MCF 10A (cell line): Measurements from ENCODE around the gene MAZ. TPM values are rescaled to one million over a fixed set of nuclear protein-coding genes. Genes with fewer than 3 reads are reported as not detected.
A peak's percentile ranks its signal among the peaks of the same experiment; 100 is the strongest.

Experiments used
- BruUV-seq: library from RNA; stranded (reverse); fragments of 400-500 nt; replicated peaks from 2 replicates; lab custom pipeline; 2021; lab: Mats Ljungman, UMichigan
- CTCF ChIA-PET: fragments of 300-600 bp; sonication (Branson Sonifier 250); formaldehyde crosslinking; extraction: SDS; loops from one replicate; lab custom pipeline; 2021; ENCODE audit warnings: antibody characterized with exemption, inconsistent platforms; lab: Yijun Ruan, JAX
- POLR2A ChIA-PET: fragments of 300-600, 350-650 bp; sonication (Branson Sonifier 250); formaldehyde crosslinking; extraction: SDS; loops from one replicate; lab custom pipeline; 2020; ENCODE audit warnings: antibody characterized with exemption, inconsistent platforms; lab: Yijun Ruan, JAX
- DNase-seq: peaks from one replicate; pipeline ENCODE4 v3.0.0-alpha.2; 2018; ENCODE audit not compliant: unreplicated experiment
- H3K27ac Mint-ChIP-seq: one replicate; pipeline ENCODE4 v1.8.0; 2022; ENCODE audit warnings: mild to moderate bottlenecking, low read depth, mixed read lengths; ENCODE audit not compliant: unreplicated experiment
- H3K27me3 Mint-ChIP-seq: one replicate; pipeline ENCODE4 v1.8.0; 2022; ENCODE audit warnings: mixed read lengths; ENCODE audit not compliant: insufficient read depth, unreplicated experiment
- H3K36me3 Mint-ChIP-seq: one replicate; pipeline ENCODE4 v1.8.0; 2022; ENCODE audit warnings: mild to moderate bottlenecking, moderate library complexity, mixed read lengths; ENCODE audit not compliant: insufficient read depth, unreplicated experiment
- H3K4me1 Mint-ChIP-seq: one replicate; pipeline ENCODE4 v1.8.0; 2022; ENCODE audit warnings: mixed read lengths; ENCODE audit not compliant: insufficient read depth, unreplicated experiment
- H3K4me3 Mint-ChIP-seq: one replicate; pipeline ENCODE4 v1.8.0; 2022; ENCODE audit warnings: mild to moderate bottlenecking, moderate library complexity, mixed read lengths; ENCODE audit not compliant: unreplicated experiment
- H3K9me3 Mint-ChIP-seq: one replicate; pipeline ENCODE4 v1.8.0; 2022; ENCODE audit warnings: mixed read lengths; ENCODE audit not compliant: unreplicated experiment
- intact Hi-C: fragments of 100-400 bp; cut with micrococcal nuclease; formaldehyde crosslinking; loops from 2 replicates; pipeline ENCODE4 v1.14.1; 2022
- total RNA-seq: library from RNA; stranded (reverse); gene quantifications from 2 replicates; pipeline ENCODE4 v1.2.3, GENCODE V29; 2022
- TF ChIP-seq, protein P1 (sequence below): fragments of 200-600 bp; IDR thresholded peaks from one replicate; pipeline ENCODE4 v1.8.0; 2022; ENCODE audit warnings: antibody characterized with exemption, mild to moderate bottlenecking; ENCODE audit not compliant: unreplicated experiment

MAZ gene
- total RNA-seq, 1 experiment from 2014 or later = 185 TPM

DNA sequence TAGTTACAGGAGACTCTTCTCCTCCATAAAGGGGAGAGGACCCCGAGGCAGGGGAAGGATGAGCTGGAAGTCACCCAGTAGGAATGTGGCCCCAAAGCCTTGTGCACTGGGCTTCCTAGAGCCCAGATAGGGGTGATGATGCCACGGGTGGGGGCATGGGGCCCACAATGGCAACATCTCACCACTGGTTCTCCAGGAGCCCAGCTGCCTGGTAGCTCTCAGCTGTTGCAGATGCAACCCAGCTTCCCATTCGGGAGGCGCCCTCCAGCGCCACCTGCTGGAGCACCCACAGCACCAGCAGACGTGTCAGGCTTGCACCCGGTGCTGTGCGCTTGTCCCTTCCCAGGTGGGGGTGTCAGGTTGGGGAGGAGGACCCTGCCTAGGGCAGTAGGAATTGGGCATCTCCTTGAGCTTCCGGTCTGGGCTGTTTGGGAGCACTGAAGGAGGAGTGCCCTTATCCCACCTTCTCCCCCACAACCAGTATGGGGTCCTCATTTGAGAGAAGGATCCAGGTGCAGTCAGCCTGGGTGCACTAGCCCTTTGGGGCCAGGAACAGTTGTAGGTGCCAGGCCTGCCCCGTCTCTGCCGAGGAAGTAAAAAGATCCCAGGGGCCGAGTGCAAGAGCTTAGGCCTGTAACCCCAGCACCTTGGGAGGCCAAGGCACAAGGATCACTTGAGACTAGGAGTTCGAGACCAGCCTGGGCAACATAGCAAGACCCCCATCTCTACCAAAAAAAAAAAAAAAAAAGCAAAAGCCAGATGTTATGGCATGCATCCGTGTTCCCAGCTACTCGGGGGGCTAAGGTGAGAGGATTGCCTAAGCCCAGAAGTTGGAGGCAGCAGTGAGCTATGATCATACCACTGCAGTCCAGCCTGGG, 42.3 kb downstream of the MAZ start:
- no peaks in the 10 kb centered on the region for H3K9me3 Mint-ChIP-seq
- no peaks in the 10 kb centered on the region for H3K4me1 Mint-ChIP-seq
- peak; percentile 73 for DNase-seq
- no peak overlapping the region for H3K27ac Mint-ChIP-seq
- H3K27me3 Mint-ChIP-seq = no peaks in the 10 kb centered on the region
- no peak overlapping the region for H3K4me3 Mint-ChIP-seq
- TF ChIP-seq, protein P1, sequence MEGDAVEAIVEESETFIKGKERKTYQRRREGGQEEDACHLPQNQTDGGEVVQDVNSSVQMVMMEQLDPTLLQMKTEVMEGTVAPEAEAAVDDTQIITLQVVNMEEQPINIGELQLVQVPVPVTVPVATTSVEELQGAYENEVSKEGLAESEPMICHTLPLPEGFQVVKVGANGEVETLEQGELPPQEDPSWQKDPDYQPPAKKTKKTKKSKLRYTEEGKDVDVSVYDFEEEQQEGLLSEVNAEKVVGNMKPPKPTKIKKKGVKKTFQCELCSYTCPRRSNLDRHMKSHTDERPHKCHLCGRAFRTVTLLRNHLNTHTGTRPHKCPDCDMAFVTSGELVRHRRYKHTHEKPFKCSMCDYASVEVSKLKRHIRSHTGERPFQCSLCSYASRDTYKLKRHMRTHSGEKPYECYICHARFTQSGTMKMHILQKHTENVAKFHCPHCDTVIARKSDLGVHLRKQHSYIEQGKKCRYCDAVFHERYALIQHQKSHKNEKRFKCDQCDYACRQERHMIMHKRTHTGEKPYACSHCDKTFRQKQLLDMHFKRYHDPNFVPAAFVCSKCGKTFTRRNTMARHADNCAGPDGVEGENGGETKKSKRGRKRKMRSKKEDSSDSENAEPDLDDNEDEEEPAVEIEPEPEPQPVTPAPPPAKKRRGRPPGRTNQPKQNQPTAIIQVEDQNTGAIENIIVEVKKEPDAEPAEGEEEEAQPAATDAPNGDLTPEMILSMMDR = peak; percentile 90
- POLR2A ChIA-PET = interaction anchor here (0.6 to 3.1 kb wide), 10 partner anchors 10 to 148 kb away, joined by 3 to 20 read pairs (median 3); partner anchors contain the start of genes MVP and PAGR1
- no TSS peak for BruUV-seq
- CTCF ChIA-PET = interaction anchor here (0.5 to 4.5 kb wide), 26 partner anchors 8 to 922 kb away, joined by 3 to 52 read pairs (median 4); partner anchors contain the start of genes CDIPT and MVP
- H3K36me3 Mint-ChIP-seq = peaks cover 59% of the 10 kb centered on the region
- intact Hi-C loops = loop anchor here (1.0 kb wide), 2 partner anchors 29 to 148 kb away; no protein-coding TSS in a partner anchor

GRCh38 chr16:29849505-29849904, 43.2 kb downstream of the MAZ start:
- no peak overlapping the region for H3K27ac Mint-ChIP-seq
- POLR2A ChIA-PET = interaction anchor here (1.8 to 3.1 kb wide), 3 partner anchors 29 to 42 kb away, joined by 5 to 20 read pairs (median 9); partner anchors contain the start of genes MVP and PAGR1
- DNase-seq = no peak
- TF ChIP-seq, protein P1 = no peak
- H3K27me3 Mint-ChIP-seq = no peaks in the 10 kb centered on the region
- CTCF ChIA-PET = interaction anchor here (0.5 to 4.5 kb wide), 14 partner anchors 10 to 170 kb away, joined by 3 to 52 read pairs (median 3); partner anchors contain the start of gene MVP
- H3K36me3 Mint-ChIP-seq = peaks cover 61% of the 10 kb centered on the region
- intact Hi-C loops = no loop called here
- H3K4me1 Mint-ChIP-seq = no peaks in the 10 kb centered on the region
- H3K9me3 Mint-ChIP-seq = no peaks in the 10 kb centered on the region
- BruUV-seq = no TSS peak
- no peak overlapping the region for H3K4me3 Mint-ChIP-seq

DNA sequence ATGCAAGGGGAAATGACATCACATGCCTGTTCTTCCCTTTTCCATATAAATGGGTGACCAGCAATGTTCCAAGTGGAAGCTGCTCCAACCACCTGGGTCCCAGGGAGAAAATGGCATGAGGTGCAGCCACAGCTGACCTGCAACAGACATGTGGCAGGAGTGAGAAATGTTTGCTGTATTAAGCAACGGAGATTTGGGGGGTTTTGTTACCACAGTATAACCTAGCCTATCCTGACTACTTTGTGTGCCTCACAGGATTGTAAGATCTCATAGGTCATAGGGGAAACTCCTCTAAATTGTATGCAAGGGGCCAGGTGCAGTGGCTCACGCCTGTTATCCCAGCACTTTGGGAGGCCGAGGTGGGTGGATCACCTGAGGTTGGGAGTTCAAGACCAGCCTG, 44.7 kb downstream of the MAZ start:
- Mint-ChIP-seq H3K27me3 (no peaks in the 10 kb centered on the region), H3K27ac (no peak overlapping the region), H3K9me3 (no peaks in the 10 kb centered on the region), H3K36me3 (peaks cover 53% of the 10 kb centered on the region), H3K4me3 (no peak overlapping the region), H3K4me1 (no peaks in the 10 kb centered on the region)
- TF ChIP-seq, protein P1 = no peak
- no peak for DNase-seq
- CTCF ChIA-PET = no interaction called here
- intact Hi-C loops = no loop called here
- POLR2A ChIA-PET = no interaction called here
- no TSS peak for BruUV-seq

DNA sequence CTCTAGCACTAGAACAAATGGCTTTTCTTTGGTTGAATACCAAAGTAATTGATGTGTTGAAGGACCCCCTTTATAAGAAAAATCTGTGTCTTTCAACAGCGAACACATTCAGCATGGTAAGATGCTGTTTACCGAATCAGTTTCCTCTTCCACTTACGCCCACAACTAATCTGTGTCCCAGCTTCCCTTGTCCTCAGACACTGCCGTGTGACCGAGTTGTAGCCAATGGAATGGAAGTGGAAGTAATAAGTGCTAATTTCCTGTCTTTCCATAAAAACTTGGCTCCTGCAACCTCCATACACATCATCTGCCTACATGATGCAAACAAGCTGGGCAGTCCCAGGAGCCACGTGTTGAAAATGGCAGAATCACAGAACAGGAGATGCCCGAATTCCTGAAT, 46.3 kb downstream of the MAZ start:
- Mint-ChIP-seq H3K27ac (no peak overlapping the region), H3K36me3 (peaks cover 42% of the 10 kb centered on the region)

More for the DNA sequence above, 46.3 kb downstream of the MAZ start:
- TF ChIP-seq, protein P1 = no peak
- Mint-ChIP-seq H3K4me3 (no peak overlapping the region), H3K27me3 (no peaks in the 10 kb centered on the region), H3K9me3 (no peaks in the 10 kb centered on the region), H3K4me1 (no peaks in the 10 kb centered on the region)
- ChIA-PET CTCF (interaction anchor here (0.5 to 1.2 kb wide), 3 partner anchors 9 to 28 kb away, joined by 3 to 4 read pairs (median 3); no protein-coding TSS in a partner anchor), POLR2A (interaction anchor here (0.6 to 1.8 kb wide), 3 partner anchors 8 to 32 kb away, joined by 3 to 4 read pairs (median 3); partner anchors contain the start of gene MVP)
- intact Hi-C loops = no loop called here
- no peak for DNase-seq
- no TSS peak for BruUV-seq
